Myocyte (in vitro differentiated cells): ENCODE data around the gene HCCS. TPM values are rescaled to one million over a fixed set of nuclear protein-coding genes. Genes with fewer than 3 reads are reported as not detected.
A peak's percentile ranks its signal among the peaks of the same experiment; 100 is the strongest.
"Not testable (repeated sequence)": the region's sequence is repeated elsewhere in the genome, so short reads cannot be mapped to it uniquely, and the experiment has no call there.

Source experiments
- DNase-seq: peaks from one replicate; pipeline ENCODE4 v3.0.0-alpha.2; 2012; ENCODE audit warnings: low read depth
- total RNA-seq: library from RNA; depleted of rRNA; stranded (reverse); fragments of >200 nt; gene quantifications from 2 replicates; pipeline ENCODE4 v1.2.3, GENCODE V29; 2014

Gene HCCS
- total RNA-seq, 1 donor from 2014 or later, result 23.1 TPM

- DNase-seq, result no peak
Observed at GRCh38 chrX:11119313-11119943, 8.3 kb downstream of the HCCS start.

- DNase-seq, result not testable (repeated sequence)
Observed at GRCh38 chrX:11123087-11123486, 12.0 kb downstream of the HCCS start.

- no peak for DNase-seq
Observed at GRCh38 chrX:11124112-11124511, 13.0 kb downstream of the HCCS start.

- DNase-seq, result no peak
Observed at GRCh38 chrX:11125060-11125459, 13.9 kb downstream of the HCCS start.

- DNase-seq, result no peak
Observed at GRCh38 chrX:11129534-11130105, 18.5 kb downstream of the HCCS start.

GRCh38 chrX:11130136-11130535 lies 19.0 kb downstream of the HCCS start:
- no peak for DNase-seq

DNA sequence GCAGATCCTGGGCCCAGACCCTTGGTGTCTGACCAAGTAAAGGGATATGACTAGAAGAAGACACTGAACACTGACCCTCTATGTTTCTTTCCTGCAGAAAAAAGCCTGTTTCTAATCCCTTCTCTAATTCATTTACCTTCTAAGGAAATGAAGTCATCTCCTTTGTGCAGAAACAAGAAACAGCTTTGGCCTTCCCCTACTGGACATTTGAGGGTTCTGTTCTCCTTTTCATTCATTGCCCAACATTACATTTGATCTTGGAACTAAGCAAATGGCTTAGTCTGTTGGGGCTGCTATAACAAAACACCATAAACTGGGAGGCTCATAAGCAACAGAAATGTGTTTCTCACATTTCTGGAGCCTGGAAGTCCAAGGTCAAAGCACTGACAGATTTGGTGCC lies 20.0 kb downstream of the HCCS start:
- no peak for DNase-seq

- DNase-seq, result no peak
Observed at GRCh38 chrX:11135564-11136185, 24.5 kb downstream of the HCCS start.

GRCh38 chrX:11137543-11138139 lies 26.5 kb downstream of the HCCS start:
- peak; percentile 38 for DNase-seq

DNA sequence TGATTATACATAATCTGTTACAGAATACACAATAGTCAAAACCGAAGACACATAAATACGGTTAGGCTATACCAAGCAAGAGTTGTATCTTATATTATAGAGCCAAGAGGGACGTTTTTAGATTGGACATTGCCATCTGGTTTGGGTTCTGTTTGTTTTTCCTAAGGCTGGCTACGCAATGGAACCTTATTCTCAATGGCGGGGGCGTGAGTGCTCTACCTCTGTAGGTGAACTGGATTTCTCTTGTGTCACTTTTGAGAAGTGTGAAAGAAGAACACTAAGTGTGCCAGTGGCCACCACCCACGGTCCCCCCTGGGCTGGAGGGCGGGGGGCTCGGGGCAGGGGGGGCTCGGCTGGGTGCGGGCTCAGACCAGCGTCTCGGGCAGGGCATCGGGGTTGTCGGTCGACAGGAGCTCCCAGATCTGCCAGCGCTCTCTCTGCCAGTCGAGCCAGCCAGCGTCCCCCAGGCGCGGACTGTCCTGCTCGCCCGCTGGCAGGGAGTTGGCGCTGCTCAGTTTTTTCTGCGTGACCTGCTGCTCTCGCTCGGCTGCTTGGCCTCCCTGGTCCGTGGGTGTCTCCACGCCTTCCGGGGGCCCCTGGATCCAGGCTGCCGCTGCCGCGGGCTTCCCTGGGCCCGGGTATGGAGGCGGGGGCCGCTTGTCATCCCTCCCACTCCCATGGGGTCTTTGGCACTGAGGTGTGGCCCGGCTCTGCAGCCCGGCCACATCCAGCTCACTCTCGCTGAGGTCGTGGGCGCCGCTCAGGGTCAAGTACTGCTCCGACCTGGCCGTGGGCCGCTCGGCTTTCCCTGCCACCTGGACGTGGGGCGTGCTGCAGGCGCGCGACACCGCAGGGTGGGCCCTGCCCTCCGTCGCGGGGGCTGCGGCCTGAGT lies 27.6 kb downstream of the HCCS start:
- DNase-seq, result no peak

GRCh38 chrX:11143931-11144678 lies 33.0 kb downstream of the HCCS start:
- peak; percentile 75 for DNase-seq

DNA sequence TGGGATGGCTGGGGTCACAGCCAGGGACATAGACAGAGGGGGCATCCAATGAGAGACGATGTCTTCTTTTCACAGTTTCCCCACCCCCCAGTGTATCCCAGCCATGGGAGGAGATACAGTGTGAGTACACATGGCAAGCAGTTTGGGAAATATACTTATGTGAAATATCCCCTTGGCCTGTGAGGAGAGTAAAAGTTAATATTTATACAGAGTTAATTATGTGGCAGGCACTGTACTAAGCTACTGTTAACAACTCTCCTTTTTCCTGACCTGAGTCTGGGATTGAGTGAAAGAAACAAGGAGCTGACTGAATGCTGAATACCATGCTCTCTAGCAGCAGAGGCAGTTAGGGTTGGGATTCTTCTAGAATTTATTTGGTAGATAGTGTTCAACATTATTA lies 35.3 kb downstream of the HCCS start:
- DNase-seq, result no peak

DNA sequence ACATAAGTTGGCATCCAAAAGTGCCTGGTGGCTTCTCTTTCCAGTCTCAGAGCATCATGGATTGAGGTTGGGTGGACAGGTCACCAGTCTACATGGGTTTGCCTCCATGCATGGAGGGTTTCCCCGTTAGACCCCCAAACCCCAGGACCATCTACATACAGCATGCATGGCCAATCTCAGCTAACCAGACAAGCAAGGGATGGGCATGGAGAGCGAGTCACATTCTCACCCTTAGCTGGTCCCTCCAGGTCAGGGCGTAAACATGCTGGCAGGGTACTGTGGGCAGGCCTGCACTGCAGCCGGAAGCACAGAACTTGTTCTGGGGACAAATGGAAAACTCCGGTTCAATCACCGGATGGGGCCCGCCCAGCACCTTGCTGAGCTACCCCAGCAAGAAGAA lies 37.3 kb downstream of the HCCS start:
- DNase-seq, result no peak

DNA sequence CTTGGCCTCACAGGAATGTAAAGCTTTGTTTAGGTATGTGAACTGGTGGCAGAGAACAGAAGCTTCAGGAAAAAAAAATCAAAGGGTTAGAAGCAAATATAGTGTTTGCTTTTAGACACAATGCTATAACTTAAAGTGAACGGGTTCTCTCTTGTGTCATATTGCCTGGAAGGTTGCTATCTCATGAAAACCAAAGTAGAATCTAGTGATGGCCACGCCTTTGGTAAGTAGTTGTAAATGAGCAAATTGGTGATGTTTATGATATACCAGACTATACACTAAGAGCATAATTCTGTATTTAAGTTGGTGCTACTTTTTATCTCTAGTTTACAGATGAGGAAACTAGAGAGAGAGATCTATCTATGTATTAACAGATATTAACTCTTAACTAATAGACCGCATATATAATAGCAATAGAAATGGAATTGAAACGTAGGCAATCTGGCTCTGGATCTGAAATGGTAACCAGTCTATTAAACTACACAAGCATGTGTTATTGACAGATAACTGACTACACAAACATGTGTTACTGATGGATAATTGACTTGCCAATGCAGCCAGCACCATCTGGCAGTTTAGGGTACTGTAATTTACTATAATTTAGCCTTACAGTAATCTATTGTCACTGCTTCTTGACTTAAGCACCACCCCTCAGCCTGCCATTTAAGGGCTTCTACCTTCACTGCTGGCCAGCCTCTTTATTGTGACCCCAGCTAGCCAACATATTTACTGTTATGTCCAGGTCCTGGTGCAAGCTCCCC lies 40.8 kb downstream of the HCCS start:
- DNase-seq, result no peak

DNA sequence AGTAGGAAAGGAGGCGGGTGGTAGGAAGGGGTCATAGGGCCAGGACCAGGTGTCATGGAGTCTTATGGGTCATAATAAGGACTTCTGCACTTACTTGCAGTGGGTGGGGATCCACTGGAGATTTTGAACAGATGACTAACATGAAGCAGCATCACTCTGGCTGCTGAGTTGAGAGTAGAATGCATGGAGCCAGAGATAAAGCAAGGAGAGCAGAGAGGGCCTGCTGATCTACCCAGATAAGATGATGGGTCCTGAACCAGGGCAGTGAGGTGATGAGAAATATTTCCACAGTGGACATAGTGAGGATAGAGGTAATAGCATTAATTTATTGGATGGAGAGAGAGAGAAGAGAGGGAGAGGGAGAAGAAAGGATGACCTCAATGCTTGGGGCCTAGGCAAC lies 48.0 kb downstream of the HCCS start:
- DNase-seq, result no peak

GRCh38 chrX:11164433-11164832 lies 53.3 kb downstream of the HCCS start:
- no peak for DNase-seq

DNA sequence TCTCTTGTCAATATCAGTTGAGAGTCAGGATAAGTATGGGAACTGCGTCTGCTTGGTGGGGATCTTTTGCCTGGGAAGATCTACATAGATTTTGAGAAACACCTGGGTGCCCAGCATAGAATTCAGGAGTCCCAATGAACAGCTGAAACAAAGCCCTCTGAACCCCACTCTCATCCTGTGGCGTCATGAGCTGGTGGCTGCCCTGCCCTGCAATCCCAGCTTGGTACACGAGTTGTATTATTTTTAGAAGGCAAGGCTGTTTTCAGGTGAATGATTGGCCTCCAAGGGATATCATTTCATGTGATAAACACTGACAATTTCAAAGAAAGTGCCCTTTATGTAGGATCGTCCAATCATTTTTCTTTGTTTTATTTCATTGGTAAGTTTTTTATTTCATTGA lies 60.8 kb downstream of the HCCS start:
- DNase-seq, result no peak

DNA sequence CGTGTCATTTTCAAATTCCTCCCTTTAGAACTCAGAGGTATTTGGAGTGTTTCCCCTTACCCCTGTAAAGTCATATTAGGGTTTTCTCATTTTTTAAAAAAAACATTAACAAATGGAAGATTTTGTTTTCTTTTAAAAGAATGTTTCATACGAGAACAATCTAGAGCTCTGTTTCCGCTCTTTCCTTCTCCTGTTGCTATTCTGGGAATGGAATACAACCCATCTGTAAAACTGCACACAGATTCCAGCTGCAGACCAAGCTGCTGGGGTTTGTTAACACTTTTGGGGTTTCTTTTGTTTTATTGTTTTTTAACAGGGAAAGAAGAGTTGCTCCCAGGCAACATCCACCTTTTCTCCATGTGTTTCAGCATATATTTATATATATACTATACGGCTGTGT lies 61.3 kb downstream of the HCCS start:
- DNase-seq, result no peak
